Epithelial cell of proximal tubule (primary cell): ENCODE data around the gene HOXC11. TPM values are rescaled to one million over a fixed set of nuclear protein-coding genes. Genes with fewer than 3 reads are reported as not detected.

Source experiments
- DNase-seq: peaks from one replicate; pipeline ENCODE4 v3.0.0-alpha.2; 2011; ENCODE audit warnings: low read depth
- H3K4me3 ChIP-seq: 2 replicates; pipeline ENCODE4 v1.5.1; 2011; ENCODE audit warnings: low read depth, mild to moderate bottlenecking, low read length
- total RNA-seq: library from RNA; depleted of rRNA; stranded (reverse); fragments of >200 nt; gene quantifications from 2 replicates; pipeline ENCODE4 v1.2.3, GENCODE V29; 2015
- TF ChIP-seq, protein P1 (sequence below): conservative IDR thresholded peaks from 2 replicates; pipeline ENCODE4 v1.5.1; 2012; ENCODE audit warnings: low read depth, mild to moderate bottlenecking, low read length

Gene HOXC11
- total RNA-seq, 1 donor from 2014 or later: 1.0 TPM

DNA sequence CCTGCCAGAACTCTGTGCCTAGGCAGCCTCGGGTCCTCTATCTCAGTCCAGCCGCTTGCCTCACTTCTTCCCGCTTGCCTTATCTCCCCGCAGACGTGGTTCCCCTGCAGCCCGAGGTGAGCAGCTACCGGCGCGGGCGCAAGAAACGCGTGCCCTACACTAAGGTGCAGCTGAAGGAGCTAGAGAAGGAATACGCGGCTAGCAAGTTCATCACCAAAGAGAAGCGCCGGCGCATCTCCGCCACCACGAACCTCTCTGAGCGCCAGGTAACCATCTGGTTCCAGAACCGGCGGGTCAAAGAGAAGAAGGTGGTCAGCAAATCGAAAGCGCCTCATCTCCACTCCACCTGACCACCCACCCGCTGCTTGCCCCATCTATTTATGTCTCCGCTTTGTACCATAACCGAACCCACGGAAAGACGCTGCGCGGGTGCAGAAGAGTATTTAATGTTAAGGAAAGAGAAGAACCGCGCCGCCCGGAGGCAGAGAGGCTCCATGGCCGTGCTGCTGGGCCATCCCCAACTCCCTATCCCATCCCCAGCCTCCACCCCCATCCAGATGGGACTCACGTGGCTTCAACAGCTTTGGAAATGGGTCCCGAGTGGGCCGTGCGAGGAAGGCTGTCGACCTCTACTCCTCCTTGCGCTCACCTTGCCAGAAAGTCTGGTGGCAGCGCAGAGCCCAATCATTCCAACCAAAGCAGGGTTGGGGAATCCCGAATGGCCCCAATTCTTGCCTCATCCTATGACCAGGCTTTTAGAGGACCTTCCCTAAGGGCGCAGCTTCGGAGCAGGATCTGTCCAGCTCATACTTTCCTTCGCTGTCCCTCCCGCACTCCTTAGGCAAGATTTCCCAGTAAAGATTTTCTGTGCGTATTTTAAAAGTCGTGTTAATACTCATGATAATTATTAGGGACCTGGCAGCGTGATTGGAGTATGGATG, 27.7 kb upstream of the HOXC11 start:
- no peak overlapping the region for H3K4me3 ChIP-seq
- TF ChIP-seq, protein P1, sequence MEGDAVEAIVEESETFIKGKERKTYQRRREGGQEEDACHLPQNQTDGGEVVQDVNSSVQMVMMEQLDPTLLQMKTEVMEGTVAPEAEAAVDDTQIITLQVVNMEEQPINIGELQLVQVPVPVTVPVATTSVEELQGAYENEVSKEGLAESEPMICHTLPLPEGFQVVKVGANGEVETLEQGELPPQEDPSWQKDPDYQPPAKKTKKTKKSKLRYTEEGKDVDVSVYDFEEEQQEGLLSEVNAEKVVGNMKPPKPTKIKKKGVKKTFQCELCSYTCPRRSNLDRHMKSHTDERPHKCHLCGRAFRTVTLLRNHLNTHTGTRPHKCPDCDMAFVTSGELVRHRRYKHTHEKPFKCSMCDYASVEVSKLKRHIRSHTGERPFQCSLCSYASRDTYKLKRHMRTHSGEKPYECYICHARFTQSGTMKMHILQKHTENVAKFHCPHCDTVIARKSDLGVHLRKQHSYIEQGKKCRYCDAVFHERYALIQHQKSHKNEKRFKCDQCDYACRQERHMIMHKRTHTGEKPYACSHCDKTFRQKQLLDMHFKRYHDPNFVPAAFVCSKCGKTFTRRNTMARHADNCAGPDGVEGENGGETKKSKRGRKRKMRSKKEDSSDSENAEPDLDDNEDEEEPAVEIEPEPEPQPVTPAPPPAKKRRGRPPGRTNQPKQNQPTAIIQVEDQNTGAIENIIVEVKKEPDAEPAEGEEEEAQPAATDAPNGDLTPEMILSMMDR: no peak
- DNase-seq: no peak

DNA sequence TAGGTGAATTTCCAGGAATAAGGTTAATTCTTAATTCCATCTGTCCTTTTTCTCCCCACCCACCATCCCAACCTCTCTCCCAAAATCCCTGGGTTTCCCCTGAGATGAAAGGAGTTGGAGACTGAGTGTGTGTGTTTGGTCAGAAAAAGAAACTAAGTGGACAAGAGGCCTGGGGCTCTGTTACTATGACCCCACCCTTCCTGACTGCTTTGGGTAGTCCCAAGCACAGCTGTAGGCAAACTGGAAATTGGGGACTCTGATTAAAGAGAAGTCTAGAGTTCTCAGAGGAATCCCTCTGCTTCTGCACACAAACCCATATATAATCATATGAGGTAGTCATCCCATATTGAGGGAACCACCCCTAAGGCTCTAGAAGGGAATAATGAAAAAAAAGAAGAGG, 25.2 kb upstream of the HOXC11 start:
- TF ChIP-seq, protein P1: no peak
- no peak for DNase-seq
- H3K4me3 ChIP-seq: no peak overlapping the region

- no peak overlapping the region for H3K4me3 ChIP-seq
- no peak for DNase-seq
- TF ChIP-seq, protein P1: no peak
Measured at GRCh38 chr12:53948650-53949593, 24.0 kb upstream of the HOXC11 start.

- DNase-seq: no peak
- TF ChIP-seq, protein P1: no peak
- H3K4me3 ChIP-seq: no peak overlapping the region
Measured at GRCh38 chr12:53949631-53950436, 23.1 kb upstream of the HOXC11 start.

- no peak overlapping the region for H3K4me3 ChIP-seq
- no peak for DNase-seq
- TF ChIP-seq, protein P1: no peak
Measured at GRCh38 chr12:53950437-53950773, 22.5 kb upstream of the HOXC11 start.

GRCh38 chr12:53950789-53951576, 21.9 kb upstream of the HOXC11 start:
- TF ChIP-seq, protein P1: no peak
- no peak overlapping the region for H3K4me3 ChIP-seq
- DNase-seq: no peak
